ENCODE measurements around the gene SPEM1. TPM values are rescaled to one million over a fixed set of nuclear protein-coding genes. Genes with fewer than 3 reads are reported as not detected.

The SPEM1 gene
- total RNA-seq, 1 experiment from 2014 or later, result 0.33 TPM

- Histone ChIP-seq H2BK12ac (ENCODE audit: insufficient read length, low read depth, low read length) (no peak overlapping the region), H3K56ac (ENCODE audit: insufficient read length, low read depth, low read length) (no peak overlapping the region), H3K27ac (ENCODE audit: insufficient read length, low read depth, low read length) (no peak overlapping the region), H3K18ac (ENCODE audit: insufficient read length, low read depth, low read length) (no peak overlapping the region), H3K4me1 (ENCODE audit: insufficient read depth, low read length) (no peaks in the 10 kb centered on the region), H4K20me1 (ENCODE audit: control insufficient read depth, insufficient read depth, insufficient read length) (no peaks in the 10 kb centered on the region), H4K91ac (ENCODE audit: insufficient read length, low read depth, low read length) (no peak overlapping the region), H4K8ac (replicated peaks; ENCODE audit: insufficient read length, low read depth, low read length) (no peak overlapping the region), H3K14ac (ENCODE audit: insufficient read depth, low read length) (no peak overlapping the region; the same call in 1 of the 2 replicates), H3K23ac (ENCODE audit: insufficient read length, low read depth, low read length) (no peak overlapping the region), H3K79me2 (ENCODE audit: insufficient read depth, low read length) (no peaks in the 10 kb centered on the region), H2BK120ac (ENCODE audit: low read depth, low read length, poor library complexity, severe bottlenecking) (no peak overlapping the region), H3K9ac (ENCODE audit: extremely low read depth, insufficient read length, low read length) (no peak overlapping the region), H3K4ac (ENCODE audit: low read depth, low read length) (no peak overlapping the region), H2AFZ (ENCODE audit: low read length) (no peak overlapping the region), H3K27me3 (ENCODE audit: insufficient read depth, low read length) (peaks cover 11% of the 10 kb centered on the region; the same call in 1 of the 2 replicates), H2BK20ac (ENCODE audit: low read depth, low read length, poor library complexity, severe bottlenecking) (no peak overlapping the region), H3T11ph (ENCODE audit: low read length) (no peak overlapping the region), H4K5ac (ENCODE audit: insufficient read length, low read depth, low read length) (no peak overlapping the region), H3K9me3 (ENCODE audit: control insufficient read depth, low read depth, low read length) (no peaks in the 10 kb centered on the region), H3K79me1 (ENCODE audit: insufficient read depth, low read depth, low read length, poor library complexity, severe bottlenecking) (no peaks in the 10 kb centered on the region), H2BK5ac (ENCODE audit: insufficient read length, low read length) (no peak overlapping the region), H2AK5ac (ENCODE audit: insufficient read length, low read length) (no peak overlapping the region), H3K23me2 (ENCODE audit: insufficient read length, low read depth, low read length, poor library complexity, severe bottlenecking) (peaks cover 17% of the 10 kb centered on the region), H2BK15ac (ENCODE audit: low read depth, low read length) (no peak overlapping the region), H3K4me2 (ENCODE audit: insufficient read depth, insufficient read length, low read length) (peak overlapping the region; percentile 57)
- no peak for DNase-seq
- peaks cover 5 to 7% of the 10 kb centered on the region in 2 experiments for H3K9me3 Mint-ChIP-seq
- no peak overlapping the region for H3K27ac Mint-ChIP-seq
- H3K27me3 Mint-ChIP-seq (ENCODE audit: low read depth), result peaks cover 48% of the 10 kb centered on the region
- H3K36me3 Mint-ChIP-seq (ENCODE audit: insufficient read depth in 1 of 3, low read depth in 3 of 3), result peaks cover 7 to 27% (median 26%) of the 10 kb centered on the region in 3 experiments; a peak in 6 of 7 replicates
- H3K4me3 Mint-ChIP-seq, result peak overlapping the region in 1 of 2 experiments; percentile 28; a peak in 1 of 5 replicates
- H3K4me1 Mint-ChIP-seq, result peaks cover 21 to 25% of the 10 kb centered on the region in 2 experiments
- no CpG with 5 or more reads among the region's 11 CpGs for WGBS (ENCODE audit: extremely low coverage, insufficient read length, low lambda C conversion rate)
- no peak for TF ChIP-seq CTCF (conservative IDR thresholded peaks at IDR 0.05)
Measured at GRCh38 chr17:7383371-7383741, 36.8 kb upstream of the SPEM1 start.
